Measurements from ENCODE around the gene ARAP3.

DNA sequence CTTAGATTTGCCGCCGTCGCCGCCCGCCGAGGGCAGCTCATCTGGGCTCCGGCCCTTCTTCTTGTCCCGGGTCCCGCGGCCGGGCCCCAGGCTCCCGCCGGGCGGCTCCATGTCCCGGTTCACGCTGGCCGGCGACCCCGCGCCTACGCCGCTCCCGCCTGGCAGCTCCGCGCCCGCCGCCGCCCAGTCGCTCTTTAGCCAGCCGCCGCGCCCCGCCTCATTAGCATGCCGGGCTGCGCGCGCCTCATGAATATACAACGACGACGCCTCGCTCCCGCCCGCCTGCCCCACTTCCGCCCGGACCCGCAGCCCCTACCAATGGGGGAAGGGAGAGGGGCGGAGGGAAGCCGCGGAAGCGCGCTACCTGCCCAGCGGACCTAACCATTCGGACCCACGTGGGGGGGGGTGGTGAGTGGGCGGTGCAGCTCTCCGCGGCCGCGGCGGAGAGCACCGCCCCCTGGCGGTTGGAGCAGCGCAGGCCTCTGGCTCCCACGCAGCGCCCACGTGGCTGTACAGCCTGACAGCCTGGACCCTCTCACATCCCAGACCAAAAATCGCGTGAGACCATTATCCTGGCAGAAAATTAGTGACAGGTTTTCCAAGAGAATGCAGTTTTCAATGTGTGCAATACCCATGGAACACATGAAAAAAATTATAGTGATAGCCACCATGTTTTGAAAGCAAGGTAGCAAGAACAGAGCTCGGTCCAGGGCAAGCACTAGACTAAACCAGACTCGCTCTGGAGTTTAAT is 63.1 kb downstream of the ARAP3 start, which contains the start of gene DIAPH1:
- TF ChIP-seq POLR2AphosphoS5 (IDR thresholded peaks at IDR 0.05; ENCODE audit: low read depth, low read length) = peak; percentile 86
- TF ChIP-seq, protein P1, sequence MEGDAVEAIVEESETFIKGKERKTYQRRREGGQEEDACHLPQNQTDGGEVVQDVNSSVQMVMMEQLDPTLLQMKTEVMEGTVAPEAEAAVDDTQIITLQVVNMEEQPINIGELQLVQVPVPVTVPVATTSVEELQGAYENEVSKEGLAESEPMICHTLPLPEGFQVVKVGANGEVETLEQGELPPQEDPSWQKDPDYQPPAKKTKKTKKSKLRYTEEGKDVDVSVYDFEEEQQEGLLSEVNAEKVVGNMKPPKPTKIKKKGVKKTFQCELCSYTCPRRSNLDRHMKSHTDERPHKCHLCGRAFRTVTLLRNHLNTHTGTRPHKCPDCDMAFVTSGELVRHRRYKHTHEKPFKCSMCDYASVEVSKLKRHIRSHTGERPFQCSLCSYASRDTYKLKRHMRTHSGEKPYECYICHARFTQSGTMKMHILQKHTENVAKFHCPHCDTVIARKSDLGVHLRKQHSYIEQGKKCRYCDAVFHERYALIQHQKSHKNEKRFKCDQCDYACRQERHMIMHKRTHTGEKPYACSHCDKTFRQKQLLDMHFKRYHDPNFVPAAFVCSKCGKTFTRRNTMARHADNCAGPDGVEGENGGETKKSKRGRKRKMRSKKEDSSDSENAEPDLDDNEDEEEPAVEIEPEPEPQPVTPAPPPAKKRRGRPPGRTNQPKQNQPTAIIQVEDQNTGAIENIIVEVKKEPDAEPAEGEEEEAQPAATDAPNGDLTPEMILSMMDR (IDR thresholded peaks at IDR 0.05 in 2 of 3, conservative IDR thresholded peaks at IDR 0.05 in 1 of 3; ENCODE audit: borderline replicate concordance in 1 of 3, insufficient read depth in 1 of 3, low read depth in 2 of 3, low read length in 2 of 3) = peak; percentile 95 to 99 (median 96)
- TF ChIP-seq FOSL1 (IDR thresholded peaks at IDR 0.05; ENCODE audit: low read depth) = no peak
